Measurements from ENCODE around the gene LITAFD.

DNA sequence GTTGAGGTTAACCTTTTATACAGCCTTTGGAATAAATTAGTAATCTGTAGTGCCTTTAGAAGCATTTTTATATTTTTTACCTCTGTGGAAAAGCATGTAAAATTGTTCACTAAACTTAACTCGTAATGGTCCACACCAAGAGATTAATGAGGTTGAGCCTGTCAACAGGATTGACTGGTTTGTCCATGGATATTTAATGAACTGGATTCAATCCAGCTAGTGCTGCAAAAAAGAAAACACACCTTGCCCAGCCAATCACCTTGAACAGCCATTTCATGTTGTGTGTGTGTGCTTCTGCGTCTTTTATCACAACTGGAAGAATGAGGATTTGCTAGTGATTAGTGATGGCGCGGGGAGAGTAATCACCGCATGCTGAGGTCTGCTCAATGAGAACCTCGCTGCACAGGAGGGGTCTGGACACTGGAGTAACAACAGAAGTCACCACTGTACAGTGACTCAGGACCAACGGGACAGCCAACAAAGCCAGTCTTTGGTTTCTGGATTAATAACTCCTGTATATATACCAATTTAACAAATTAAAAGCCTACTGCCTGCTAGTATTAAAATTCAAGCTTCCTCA lies 33.7 kb downstream of the LITAFD start:
- no peak for TF ChIP-seq POLR2A (IDR thresholded peaks at IDR 0.05)
- TF ChIP-seq, protein P1, sequence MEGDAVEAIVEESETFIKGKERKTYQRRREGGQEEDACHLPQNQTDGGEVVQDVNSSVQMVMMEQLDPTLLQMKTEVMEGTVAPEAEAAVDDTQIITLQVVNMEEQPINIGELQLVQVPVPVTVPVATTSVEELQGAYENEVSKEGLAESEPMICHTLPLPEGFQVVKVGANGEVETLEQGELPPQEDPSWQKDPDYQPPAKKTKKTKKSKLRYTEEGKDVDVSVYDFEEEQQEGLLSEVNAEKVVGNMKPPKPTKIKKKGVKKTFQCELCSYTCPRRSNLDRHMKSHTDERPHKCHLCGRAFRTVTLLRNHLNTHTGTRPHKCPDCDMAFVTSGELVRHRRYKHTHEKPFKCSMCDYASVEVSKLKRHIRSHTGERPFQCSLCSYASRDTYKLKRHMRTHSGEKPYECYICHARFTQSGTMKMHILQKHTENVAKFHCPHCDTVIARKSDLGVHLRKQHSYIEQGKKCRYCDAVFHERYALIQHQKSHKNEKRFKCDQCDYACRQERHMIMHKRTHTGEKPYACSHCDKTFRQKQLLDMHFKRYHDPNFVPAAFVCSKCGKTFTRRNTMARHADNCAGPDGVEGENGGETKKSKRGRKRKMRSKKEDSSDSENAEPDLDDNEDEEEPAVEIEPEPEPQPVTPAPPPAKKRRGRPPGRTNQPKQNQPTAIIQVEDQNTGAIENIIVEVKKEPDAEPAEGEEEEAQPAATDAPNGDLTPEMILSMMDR (IDR thresholded peaks at IDR 0.05): no peak

Data from adrenal gland (tissue), 5 donors.